GM18951 (cell line): Measurements from ENCODE around the gene EEF1G.
"Not testable (repeated sequence)": the region's sequence is repeated elsewhere in the genome, so short reads cannot be mapped to it uniquely, and the experiment has no call there.

Experiments
- POLR2A ChIP-seq: IDR thresholded peaks from 4 replicates; pipeline ENCODE4 v1.6.1; 2011; ENCODE audit warnings: mild to moderate bottlenecking; ENCODE audit not compliant: insufficient read length, insufficient read depth; ENCODE audit errors: extremely low read depth
- in situ Hi-C: fragments of 300-500 bp; cut with MboI; formaldehyde crosslinking; loops from one replicate; pipeline ENCODE4 v1.12.0; 2022; ENCODE audit warnings: low sequenced_read_pairs, mixed read lengths, inconsistent platforms; ENCODE audit not compliant: unreplicated experiment

The EEF1G gene

DNA sequence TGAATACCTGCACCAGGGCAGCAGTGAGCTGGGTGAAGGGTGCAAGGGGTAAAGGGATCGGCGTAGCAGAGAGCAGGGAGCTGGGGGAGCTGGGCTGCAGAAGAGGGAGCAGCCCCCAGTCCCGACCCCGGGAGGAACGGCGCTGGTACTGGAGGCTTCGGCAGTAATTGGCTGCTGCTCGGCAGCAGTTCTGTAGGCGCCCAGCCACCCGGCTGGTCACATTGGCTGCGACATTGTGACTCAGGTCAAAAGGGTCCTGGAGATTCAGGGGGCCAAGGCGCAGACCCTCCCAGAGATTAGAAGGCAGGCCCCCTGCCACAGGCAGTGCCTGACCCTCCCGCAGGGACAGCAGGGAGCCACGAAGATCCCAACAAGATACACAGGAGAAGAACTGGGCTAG, 2.1 kb upstream of the EEF1G start:
- no peak for TF ChIP-seq POLR2A
- in situ Hi-C loops: no loop called here

DNA sequence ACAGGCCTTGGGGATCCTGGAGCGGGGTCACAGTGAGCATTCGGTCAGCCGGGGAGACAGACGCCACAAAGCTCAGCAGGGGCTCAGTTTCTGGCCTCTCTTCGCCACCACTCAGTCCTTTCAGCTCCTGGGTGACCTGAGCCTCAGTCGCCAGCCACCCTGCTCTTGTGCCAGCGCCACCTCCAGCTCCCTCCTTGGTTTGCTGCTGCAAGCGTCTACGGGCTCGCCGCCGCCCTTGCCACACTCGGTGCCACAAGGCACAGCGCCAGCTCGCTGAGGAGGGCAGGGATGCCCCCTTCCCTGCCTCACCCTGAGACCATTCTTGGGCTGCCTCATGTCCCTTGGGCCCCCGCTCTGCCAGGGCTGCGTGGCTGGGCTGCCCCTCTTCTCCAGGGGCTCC, 1.5 kb upstream of the EEF1G start:
- peak; percentile 8 for TF ChIP-seq POLR2A
- in situ Hi-C loops: no loop called here

DNA sequence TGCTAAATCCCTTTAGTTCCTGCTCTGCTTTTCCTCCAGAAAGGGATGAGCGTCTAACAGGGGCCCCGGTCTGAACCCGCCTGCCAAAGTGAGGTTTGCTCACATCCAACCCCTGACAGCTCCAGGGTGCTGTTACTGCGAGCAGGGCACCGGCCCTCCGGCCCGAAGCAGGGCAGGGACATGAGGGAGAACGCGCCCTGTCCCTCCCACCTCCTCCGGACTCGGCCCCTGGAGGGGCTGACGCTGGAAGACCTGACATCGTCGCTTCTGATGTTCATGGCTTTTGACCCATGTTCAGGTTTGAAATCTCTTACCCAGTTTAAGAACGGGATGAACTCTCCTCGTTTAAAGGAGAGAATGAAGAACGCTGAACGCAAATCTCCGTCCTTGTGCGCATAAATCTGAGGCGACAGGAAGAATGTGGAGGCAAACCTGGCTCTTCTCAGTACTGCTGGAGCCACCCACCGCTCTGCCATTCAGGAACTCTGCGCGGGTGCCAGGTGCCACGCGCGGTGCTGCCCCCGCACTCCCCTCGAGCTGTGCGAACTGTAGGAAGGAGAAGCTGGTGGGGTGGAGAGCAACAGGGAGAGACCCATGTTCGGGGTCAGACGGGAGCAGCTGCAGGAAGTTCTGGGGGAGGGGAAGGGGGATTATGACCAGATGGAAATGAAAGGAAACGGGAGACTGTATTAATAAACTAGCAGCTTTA, 826 bp upstream of the EEF1G start:
- peak; percentile 10 for TF ChIP-seq POLR2A
- in situ Hi-C loops: no loop called here

DNA sequence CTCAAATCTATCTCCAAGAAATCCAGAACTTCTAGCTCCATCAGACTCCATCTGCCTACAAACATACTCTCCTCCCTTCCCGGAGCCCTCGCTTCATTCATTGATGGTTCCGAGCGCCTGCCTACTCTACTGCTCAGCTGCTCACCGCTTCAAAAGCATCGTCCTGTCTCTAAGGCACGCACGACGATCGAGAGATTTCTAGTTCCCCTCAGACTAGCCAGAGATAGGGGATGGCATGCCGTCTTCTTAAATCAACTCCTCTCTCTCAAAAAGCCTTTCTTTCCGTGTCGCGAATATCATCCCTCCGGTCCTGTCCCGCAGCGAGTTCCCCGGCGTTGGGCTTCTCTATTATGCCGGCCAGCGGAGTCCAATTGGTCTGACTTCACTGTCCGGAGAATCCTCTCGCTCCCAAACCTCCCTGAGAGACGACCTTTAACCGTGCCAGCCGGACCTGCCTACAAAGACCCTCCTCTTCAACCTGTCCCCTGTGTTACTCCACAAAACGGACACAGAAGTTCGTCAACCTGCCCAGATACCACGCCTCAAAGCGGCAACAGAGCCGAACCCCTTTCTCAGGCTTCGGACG, 592 bp downstream of the EEF1G start:
- no peak for TF ChIP-seq POLR2A
- in situ Hi-C loops: no loop called here

DNA sequence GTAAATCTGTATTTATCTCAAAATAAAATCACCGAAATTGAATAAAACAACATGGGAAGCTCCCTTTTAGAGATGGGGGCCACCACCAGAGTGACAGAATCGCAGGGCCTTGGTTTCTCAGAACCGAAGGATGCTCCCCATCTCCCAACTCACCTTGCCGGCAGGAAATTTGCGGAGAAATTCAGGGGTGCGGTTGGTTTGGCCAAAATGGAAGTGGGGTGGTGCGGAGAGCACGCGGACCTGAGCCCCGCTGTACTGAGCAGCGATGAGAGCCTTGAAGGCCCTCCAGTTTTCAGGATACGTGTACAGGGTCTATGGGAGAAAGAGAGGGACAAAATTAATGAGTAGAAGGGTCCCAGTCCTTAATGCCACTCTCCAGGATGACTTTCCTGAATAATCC, 1.3 kb downstream of the EEF1G start:
- no peak for TF ChIP-seq POLR2A
- in situ Hi-C loops: no loop called here

DNA sequence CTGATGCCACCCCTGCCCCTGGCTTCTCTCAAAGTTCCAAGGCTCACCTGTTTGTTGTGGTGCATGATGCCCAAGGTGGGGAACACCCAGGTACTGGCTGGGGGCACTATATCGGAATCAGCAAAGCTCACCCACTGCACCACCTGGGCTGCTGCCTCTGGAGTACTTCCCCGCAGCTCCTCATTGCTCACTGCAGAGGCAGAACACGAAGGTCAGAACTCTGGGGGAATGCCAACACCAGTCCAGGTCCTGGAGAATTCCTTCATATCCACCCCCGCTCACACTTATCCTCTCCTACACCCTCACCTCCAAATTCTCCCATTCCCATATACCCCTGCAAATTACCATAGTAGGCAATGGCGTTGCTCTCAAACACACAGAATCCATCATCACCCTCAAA, 2.2 kb downstream of the EEF1G start:
- in situ Hi-C loops: not testable (repeated sequence)

DNA sequence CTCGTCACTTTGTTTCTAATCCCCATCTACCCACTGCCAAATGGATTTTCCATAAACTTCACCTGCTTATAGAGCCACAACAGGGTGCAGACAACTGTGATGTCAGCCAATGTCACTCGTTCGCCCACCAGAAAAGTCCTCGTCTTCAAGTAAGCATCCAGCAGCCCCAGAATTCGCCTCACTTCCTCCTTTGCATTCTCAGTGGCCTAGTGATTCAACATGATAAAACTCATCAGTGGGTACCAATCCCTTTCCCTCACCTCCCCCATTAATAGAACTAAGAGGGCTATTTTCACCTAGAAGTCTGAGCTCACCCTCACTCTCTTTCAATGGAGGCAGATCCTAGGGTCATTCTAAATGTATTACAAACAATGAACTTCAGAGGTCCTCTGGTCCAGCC, 2.8 kb downstream of the EEF1G start:
- in situ Hi-C loops: not testable (repeated sequence)

DNA sequence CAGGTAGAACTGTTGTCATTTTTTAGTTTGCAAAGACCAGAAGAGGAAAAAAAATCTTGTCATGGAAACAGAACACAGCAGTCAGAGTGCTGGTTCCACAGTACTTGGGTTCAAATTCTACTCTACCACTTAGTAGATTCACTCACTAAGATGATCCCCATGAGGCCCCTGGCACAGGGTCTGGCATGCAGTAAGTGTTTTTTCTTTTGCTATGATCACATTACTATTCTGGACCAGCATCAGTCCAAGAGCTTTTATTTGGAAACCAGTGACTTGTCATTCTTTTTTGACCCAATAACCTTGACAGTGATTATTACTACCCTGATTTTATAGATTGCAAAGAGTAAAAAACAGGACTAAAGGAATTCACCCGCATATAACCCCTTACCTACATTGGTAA, 4.1 kb downstream of the EEF1G start:
- in situ Hi-C loops: no loop called here
- no peak for TF ChIP-seq POLR2A

DNA sequence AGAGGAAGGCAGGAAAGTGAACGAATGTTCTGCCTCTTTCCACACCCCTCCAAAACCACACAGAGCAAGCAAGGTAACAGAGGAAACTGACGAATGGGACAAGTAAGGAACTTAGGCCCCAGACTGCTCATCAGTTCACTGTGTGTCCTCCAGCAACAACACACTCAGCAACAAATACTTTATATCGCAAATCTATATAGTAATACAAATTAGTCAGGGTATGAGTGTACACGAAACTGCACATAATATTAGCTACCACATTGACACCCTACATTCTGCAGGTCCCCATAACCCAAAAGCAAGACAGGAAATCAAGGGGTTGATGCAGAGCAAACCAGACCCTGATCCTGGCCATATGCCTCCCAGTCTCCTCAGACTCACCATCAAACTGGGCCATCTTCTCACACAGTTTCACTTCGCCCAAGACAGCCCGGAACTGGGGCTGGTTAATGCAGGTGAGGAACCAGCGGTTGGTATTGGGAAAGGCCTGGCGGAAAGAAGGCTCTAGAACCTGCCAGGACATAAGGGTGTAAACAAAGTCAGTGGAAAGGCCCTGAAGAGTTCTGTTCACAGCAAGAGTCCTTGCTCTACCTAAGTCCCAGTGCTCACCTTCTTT, 6.6 kb downstream of the EEF1G start:
- no peak for TF ChIP-seq POLR2A
- in situ Hi-C loops: no loop called here

DNA sequence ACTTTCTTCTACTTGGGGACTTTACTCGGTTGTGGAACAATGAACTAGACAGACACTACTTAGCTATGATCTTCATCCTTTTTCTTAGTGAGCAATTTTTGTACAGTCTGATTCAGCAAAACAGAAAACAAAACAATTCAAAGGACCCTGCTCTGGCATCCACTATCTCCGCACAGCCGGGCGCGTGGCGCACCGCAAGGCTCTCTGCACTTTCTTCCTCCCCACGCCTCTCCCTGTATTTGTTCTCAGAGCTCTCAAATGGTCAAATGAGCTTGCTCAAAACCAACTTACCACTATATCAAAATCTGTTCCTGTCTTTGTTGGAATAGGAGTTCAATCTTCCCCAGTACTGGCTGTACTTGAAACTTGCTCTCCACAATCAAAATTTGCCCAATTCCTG, 7.4 kb downstream of the EEF1G start:
- in situ Hi-C loops: no loop called here

DNA sequence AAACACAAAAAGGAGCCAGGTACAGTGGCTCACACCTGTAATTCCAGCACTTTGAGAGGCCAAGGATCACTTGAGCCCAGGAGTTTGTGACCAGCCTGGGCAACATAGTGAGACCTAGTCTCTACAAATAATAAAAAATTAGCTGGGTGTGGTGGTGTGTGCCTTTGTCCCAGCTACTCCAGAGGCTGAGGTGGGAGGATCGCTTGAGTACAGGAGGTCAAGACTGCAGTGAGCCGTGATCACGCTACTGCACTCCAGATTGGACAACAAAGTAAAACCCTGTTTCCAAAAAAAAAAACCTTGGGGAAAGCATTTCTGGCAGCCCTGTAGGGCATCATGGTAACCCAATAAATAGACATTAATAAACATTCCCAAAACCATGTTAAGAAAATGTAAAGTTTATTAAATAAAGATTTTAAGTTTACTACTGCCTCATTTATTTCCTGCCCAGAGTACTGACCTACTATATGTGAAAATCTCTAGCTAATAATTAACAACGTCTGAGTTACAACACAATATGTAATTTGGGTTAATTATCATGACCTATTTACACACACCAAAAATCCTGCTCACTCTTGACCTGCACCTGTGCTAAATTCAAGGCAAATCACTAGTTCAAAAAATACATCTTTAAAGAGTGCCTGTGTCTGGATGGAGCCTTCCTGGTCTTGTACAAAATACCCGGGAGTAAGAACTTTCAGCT, 8.4 kb downstream of the EEF1G start:
- in situ Hi-C loops: no loop called here
- TF ChIP-seq POLR2A: no peak

More for the DNA sequence above, 7.4 kb downstream of the EEF1G start:
- TF ChIP-seq POLR2A: no peak

DNA sequence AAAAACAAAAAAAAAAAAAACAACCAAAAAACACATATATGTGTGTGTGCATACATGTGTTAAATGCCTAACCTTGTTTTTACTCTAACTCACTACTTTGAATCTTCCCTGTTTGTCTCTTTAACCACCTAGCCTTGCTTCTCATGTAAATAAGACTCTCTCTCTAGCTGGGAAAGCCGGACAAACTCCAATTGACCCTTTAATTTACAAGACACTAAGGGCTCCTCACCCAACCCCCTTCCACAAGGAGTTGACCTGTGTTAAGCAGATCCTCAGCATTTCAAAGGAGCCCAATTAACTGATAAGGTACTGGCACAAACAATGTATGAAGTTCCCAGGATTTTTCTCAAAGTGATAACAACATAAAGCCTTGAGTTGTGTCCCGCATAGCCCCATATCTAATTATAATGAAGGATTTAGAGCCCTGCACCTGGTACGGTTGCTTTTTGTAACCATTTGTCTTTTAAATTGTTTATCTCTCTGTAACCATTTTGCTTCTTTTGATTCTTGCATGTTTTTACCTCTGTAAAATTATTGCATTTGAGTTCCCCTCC, 11.9 kb downstream of the EEF1G start:
- in situ Hi-C loops: not testable (repeated sequence)

DNA sequence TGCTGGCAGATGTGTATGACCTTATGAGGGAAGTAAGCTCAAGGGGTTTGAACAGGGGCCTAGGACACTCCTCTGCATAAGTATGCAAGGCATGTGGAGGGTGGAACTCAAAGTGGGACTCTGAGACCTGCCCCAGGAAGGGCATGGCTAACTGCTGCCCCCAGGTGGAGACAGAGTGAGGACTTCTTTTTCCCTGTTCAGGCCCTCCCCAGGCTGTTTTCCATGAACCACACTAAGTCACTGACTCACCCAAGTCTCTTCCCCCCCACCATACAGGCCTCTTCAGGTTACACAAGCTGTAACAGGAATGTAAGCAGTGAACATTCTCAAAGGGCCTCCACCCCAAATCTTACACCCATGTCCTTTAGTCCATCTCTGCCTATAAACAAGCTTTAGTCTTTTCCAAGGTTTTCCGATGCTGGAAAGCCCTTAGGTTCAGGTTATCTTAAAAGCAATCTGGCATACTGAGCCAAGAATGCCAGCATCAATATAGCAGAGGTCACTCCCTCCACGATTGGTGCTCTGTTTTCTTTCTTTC, 13.1 kb downstream of the EEF1G start:
- in situ Hi-C loops: no loop called here

DNA sequence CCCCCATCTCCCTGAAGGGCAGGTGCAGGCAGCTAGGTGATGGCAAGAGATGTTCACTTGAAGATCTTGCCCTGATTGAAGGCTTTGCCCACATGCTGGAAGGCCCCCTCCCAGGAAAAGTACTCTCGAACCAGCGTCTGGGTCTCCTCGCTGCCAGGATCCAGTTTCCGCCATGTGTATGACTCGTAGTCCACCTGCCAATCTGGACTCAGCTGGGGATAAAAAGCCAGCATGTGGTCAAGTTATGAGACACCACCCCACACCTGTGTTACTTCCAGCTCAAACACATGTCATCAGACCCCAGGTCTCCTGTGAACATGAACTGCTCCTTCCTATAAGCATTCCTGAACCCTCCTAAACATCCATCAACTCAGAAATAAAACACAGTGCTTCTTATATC, 14.1 kb downstream of the EEF1G start:
- in situ Hi-C loops: not testable (repeated sequence)

More for the DNA sequence above, 13.1 kb downstream of the EEF1G start:
- TF ChIP-seq POLR2A: no peak
